Smooth muscle cell (in vitro differentiated cells): Measurements from ENCODE around the gene HSDL1. TPM values are rescaled to one million over a fixed set of nuclear protein-coding genes. Genes with fewer than 3 reads are reported as not detected.

Source experiments
- DNase-seq: peaks from one replicate; lab custom pipeline; 2025; ENCODE audit not compliant: unreplicated experiment; lab: John Stamatoyannopoulos, UW
- H2AFZ ChIP-seq: fragments of 200-600 bp; sonication (generic); 2 replicates; pipeline ENCODE4 v1.6.0; 2016; ENCODE audit warnings: antibody characterized with exemption, low read depth, mild to moderate bottlenecking
- H3F3A ChIP-seq: fragments of 200-600 bp; sonication (generic); 2 replicates; pipeline ENCODE4 v1.6.0; 2017; ENCODE audit warnings: antibody characterized with exemption, low read depth
- H3K27ac ChIP-seq: fragments of 200-600 bp; sonication (generic); 2 replicates; pipeline ENCODE4 v1.5.1; 2016; ENCODE audit warnings: low read depth, mild to moderate bottlenecking
- H3K27me3 ChIP-seq: fragments of 200-600 bp; sonication (generic); 2 replicates; pipeline ENCODE4 v1.6.1; 2016; ENCODE audit warnings: low read depth, mild to moderate bottlenecking
- H3K36me3 ChIP-seq: fragments of 200-600 bp; sonication (generic); 2 replicates; pipeline ENCODE4 v1.5.1; 2016; ENCODE audit warnings: low read depth
- H3K4me1 ChIP-seq: fragments of 200-600 bp; sonication (generic); 2 replicates; pipeline ENCODE4 v1.5.1; 2016; ENCODE audit warnings: low read depth
- H3K4me2 ChIP-seq: fragments of 200-600 bp; sonication (generic); 2 replicates; pipeline ENCODE4 v1.6.0; 2016; ENCODE audit warnings: mild to moderate bottlenecking
- H3K4me3 ChIP-seq: fragments of 200-600 bp; sonication (generic); 2 replicates; pipeline ENCODE4 v1.5.1; 2016; ENCODE audit warnings: mild to moderate bottlenecking
- H3K79me2 ChIP-seq: fragments of 200-600 bp; sonication (generic); 2 replicates; pipeline ENCODE4 v1.6.0; 2016; ENCODE audit warnings: low read depth, mild to moderate bottlenecking
- H3K9ac ChIP-seq: fragments of 200-600 bp; sonication (generic); 2 replicates; pipeline ENCODE4 v1.6.0; 2016; ENCODE audit warnings: low read depth
- H3K9me3 ChIP-seq: fragments of 200-600 bp; sonication (generic); replicated peaks from 2 replicates; pipeline ENCODE4 v1.5.1; 2016; ENCODE audit warnings: low read depth
- H4K20me1 ChIP-seq: fragments of 200-600 bp; sonication (generic); 2 replicates; pipeline ENCODE4 v1.6.0; 2016; ENCODE audit warnings: low read depth
- CTCF ChIP-seq: fragments of 200-600 bp; sonication (generic); IDR thresholded peaks from 2 replicates; pipeline ENCODE4 v1.5.1; 2017; ENCODE audit warnings: borderline replicate concordance, mild to moderate bottlenecking, antibody characterized with exemption; ENCODE audit not compliant: insufficient read depth, poor library complexity, severe bottlenecking
- WGBS: methylation state at CpG from one replicate; pipeline ENCODE4 v1.1.7; 2016; ENCODE audit warnings: low lambda C conversion rate; 5-methylcytosine and 5-hydroxymethylcytosine counted together
- polyA plus RNA-seq: library from polyadenylated mRNA; unstranded; fragments of >200 nt; fragmentation: Nextera tagmentation; extraction: Ambion mirVana; gene quantifications from 2 replicates; pipeline ENCODE4 v1.2.1, GENCODE V29; 2016
- total RNA-seq: library from RNA; depleted of rRNA; stranded (reverse); fragments of >200 nt; gene quantifications from 2 replicates; pipeline ENCODE4 v1.2.3, GENCODE V29; 2014

Gene HSDL1
- total and polyA plus RNA-seq, 2 experiments from 2014 or later = 15.4 to 27.3 TPM

GRCh38 chr16:84183911-84184591 is 39.1 kb upstream of the HSDL1 start:
- no peak overlapping the region for H3K9ac ChIP-seq

GRCh38 chr16:84183572-84183875 is 38.5 kb upstream of the HSDL1 start:
- no peaks in the 10 kb centered on the region for H3K36me3 ChIP-seq
- no peaks in the 10 kb centered on the region for H3F3A ChIP-seq
- no peak overlapping the region for H3K27ac ChIP-seq
- H3K4me3 ChIP-seq = no peak overlapping the region
- DNase-seq = no peak
- H4K20me1 ChIP-seq = no peaks in the 10 kb centered on the region
- no peak overlapping the region for H3K9ac ChIP-seq
- H3K79me2 ChIP-seq = peaks cover 24% of the 10 kb centered on the region
- no peak overlapping the region for H3K4me2 ChIP-seq
- H3K9me3 ChIP-seq = no peaks in the 10 kb centered on the region
- no peak for TF ChIP-seq CTCF
- 95% methylated on average over 4 of the region's 5 CpGs for WGBS
- no peaks in the 10 kb centered on the region for H3K27me3 ChIP-seq
- no peak overlapping the region for H2AFZ ChIP-seq
- H3K4me1 ChIP-seq = peaks cover 5% of the 10 kb centered on the region

More at GRCh38 chr16:84183911-84184591, 39.1 kb upstream of the HSDL1 start:
- Histone ChIP-seq H3K36me3 (no peaks in the 10 kb centered on the region), H3K27me3 (no peaks in the 10 kb centered on the region), H3K9me3 (no peaks in the 10 kb centered on the region), H3K4me2 (no peak overlapping the region), H4K20me1 (no peaks in the 10 kb centered on the region), H3F3A (no peaks in the 10 kb centered on the region), H3K27ac (no peak overlapping the region), H2AFZ (no peak overlapping the region), H3K79me2 (peaks cover 24% of the 10 kb centered on the region), H3K4me1 (peaks cover 5% of the 10 kb centered on the region), H3K4me3 (no peak overlapping the region)
- TF ChIP-seq CTCF = no peak
- 97% methylated on average over 11 of the region's 11 CpGs for WGBS
- no peak for DNase-seq

GRCh38 chr16:84182680-84183571 is 37.9 kb upstream of the HSDL1 start:
- Histone ChIP-seq H3K4me3 (no peak overlapping the region), H3K9me3 (no peaks in the 10 kb centered on the region), H2AFZ (no peak overlapping the region), H3K4me1 (peaks cover 5% of the 10 kb centered on the region), H3K79me2 (peaks cover 24% of the 10 kb centered on the region), H3K4me2 (no peak overlapping the region), H3K27ac (no peak overlapping the region), H3K27me3 (no peaks in the 10 kb centered on the region), H3F3A (peaks cover 2% of the 10 kb centered on the region), H4K20me1 (no peaks in the 10 kb centered on the region), H3K9ac (no peak overlapping the region), H3K36me3 (no peaks in the 10 kb centered on the region)
- WGBS = 97% methylated on average over 26 of the region's 26 CpGs
- no peak for DNase-seq
- TF ChIP-seq CTCF = no peak
